Prostate gland (tissue), 2 donors: Measurements from ENCODE around the gene EIF4G2. TPM values are rescaled to one million over a fixed set of nuclear protein-coding genes. Genes with fewer than 3 reads are reported as not detected.

Experiments used
- DNase-seq: peaks from one replicate; pipeline ENCODE4 v3.0.0-alpha.2; 2019; ENCODE audit warnings: low spot score
- H3K27ac ChIP-seq, 2 donors: fragments of 200-600 bp; sonication (generic); 2 replicates each; pipeline ENCODE4 v1.5.1; 2017 to 2019
- H3K27me3 ChIP-seq: fragments of 200-600 bp; sonication (generic); replicated peaks from 2 replicates; pipeline ENCODE4 v1.5.1; 2019; ENCODE audit not compliant: insufficient read depth
- H3K36me3 ChIP-seq, 2 donors: fragments of 200-600 bp; sonication (generic); 1 replicate in 1 of 2; 2 replicates in 1 of 2; pipeline versions ENCODE4 v1.5.1 to v1.8.1; 2017 to 2019
- H3K4me1 ChIP-seq: fragments of 200-600 bp; sonication (generic); replicated peaks from 2 replicates; pipeline ENCODE4 v1.5.1; 2019
- H3K4me3 ChIP-seq, 2 donors: fragments of 200-600 bp; sonication (generic); 2 replicates each; pipeline ENCODE4 v1.5.1; 2017 to 2019
- H3K9me3 ChIP-seq: fragments of 200-600 bp; sonication (generic); 2 replicates; pipeline ENCODE4 v1.5.1; 2017
- CTCF ChIP-seq, 4 experiments: fragments of 200-600 bp in 2 of 4; fragments of 450-650 bp in 2 of 4; sonication (generic) in 2 of 4; IDR thresholded peaks; 1 replicate in 3 of 4; 2 replicates in 1 of 4; pipeline ENCODE4 v1.5.1; 2016 to 2019; ENCODE audit warnings: antibody characterized with exemption in 4 of 4, mild to moderate bottlenecking in 2 of 4, moderate library complexity in 2 of 4
- POLR2A ChIP-seq: fragments of 450-650 bp; IDR thresholded peaks from one replicate; pipeline ENCODE4 v1.6.1; 2016; ENCODE audit warnings: antibody characterized with exemption, mild to moderate bottlenecking
- POLR2AphosphoS5 ChIP-seq: sonication (generic); formaldehyde crosslinking; IDR thresholded peaks from one replicate; pipeline ENCODE4 v1.6.1; 2017; ENCODE audit warnings: antibody characterized with exemption
- WGBS: methylation state at CpG from one replicate; pipeline ENCODE4 v1.1.5; 2018; 5-methylcytosine and 5-hydroxymethylcytosine counted together
- intact Hi-C: fragments of 100-400 bp; cut with DNase I; formaldehyde crosslinking; loops from one replicate; pipeline ENCODE4 v1.14.2; 2022
- total RNA-seq, 2 donors: library from RNA; depleted of rRNA; stranded (reverse); fragments of >200 nt; gene quantifications; one replicate each; pipeline ENCODE4 v1.1.0, GENCODE V29; 2016

The EIF4G2 gene
- total RNA-seq, 2 donors from 2014 or later = 382 to 500 TPM

- Histone ChIP-seq H3K27ac (peak overlapping the region in 1 of 2 donors; percentile 4), H3K4me1 (no peaks in the 10 kb centered on the region), H3K9me3 (no peaks in the 10 kb centered on the region), H3K27me3 (no peaks in the 10 kb centered on the region), H3K36me3 (peaks cover 8 to 19% of the 10 kb centered on the region in 2 donors), H3K4me3 (no peak overlapping the region)
- intact Hi-C loops = no loop called here
- 71% methylated on average over 13 of the region's 13 CpGs for WGBS
- no peak for DNase-seq
- no peak for TF ChIP-seq CTCF (IDR thresholded peaks at IDR 0.05)
- TF ChIP-seq POLR2A = no peak
- TF ChIP-seq POLR2AphosphoS5 = no peak
Measured at GRCh38 chr11:10778217-10778970, 30.3 kb downstream of the EIF4G2 start.

GRCh38 chr11:10777806-10778205, 30.9 kb downstream of the EIF4G2 start:
- 53% methylated on average over 6 of the region's 6 CpGs for WGBS
- H3K27me3 ChIP-seq = no peaks in the 10 kb centered on the region
- H3K27ac ChIP-seq = peak overlapping the region in 1 of 2 donors; percentile 4
- no peaks in the 10 kb centered on the region for H3K9me3 ChIP-seq
- no peak overlapping the region for H3K4me3 ChIP-seq
- DNase-seq = no peak
- H3K36me3 ChIP-seq = peaks cover 8 to 23% of the 10 kb centered on the region in 2 donors
- intact Hi-C loops = no loop called here
- TF ChIP-seq POLR2AphosphoS5 (no peak), CTCF (IDR thresholded peaks at IDR 0.05) (no peak), POLR2A (no peak)
- H3K4me1 ChIP-seq = no peaks in the 10 kb centered on the region

- no peaks in the 10 kb centered on the region for H3K4me1 ChIP-seq
- no peaks in the 10 kb centered on the region for H3K27me3 ChIP-seq
- 54% methylated on average over 3 of the region's 3 CpGs for WGBS
- no peak for TF ChIP-seq CTCF (IDR thresholded peaks at IDR 0.05)
- TF ChIP-seq POLR2AphosphoS5 = no peak
- no peak for TF ChIP-seq POLR2A
- no peak overlapping the region for H3K4me3 ChIP-seq
- DNase-seq = no peak
- peaks cover 8 to 23% of the 10 kb centered on the region in 2 donors for H3K36me3 ChIP-seq
- no peak overlapping the region for H3K27ac ChIP-seq
- no peaks in the 10 kb centered on the region for H3K9me3 ChIP-seq
- intact Hi-C loops = no loop called here
Measured at GRCh38 chr11:10777393-10777793, 31.3 kb downstream of the EIF4G2 start.

GRCh38 chr11:10774811-10775210, 33.9 kb downstream of the EIF4G2 start:
- DNase-seq = no peak
- intact Hi-C loops = no loop called here
- Histone ChIP-seq H3K9me3 (no peaks in the 10 kb centered on the region), H3K27me3 (no peaks in the 10 kb centered on the region), H3K36me3 (peaks cover 8 to 23% of the 10 kb centered on the region in 2 donors), H3K4me1 (no peaks in the 10 kb centered on the region), H3K27ac (no peak overlapping the region), H3K4me3 (no peak overlapping the region)
- TF ChIP-seq POLR2AphosphoS5 (no peak), POLR2A (no peak), CTCF (IDR thresholded peaks at IDR 0.05) (no peak)
- 76% methylated on average over 2 of the region's 2 CpGs for WGBS

GRCh38 chr11:10771457-10771856, 37.3 kb downstream of the EIF4G2 start:
- intact Hi-C loops = no loop called here
- H3K9me3 ChIP-seq = no peaks in the 10 kb centered on the region
- H3K4me3 ChIP-seq = no peak overlapping the region
- WGBS = 89% methylated on average over 1 of the region's 1 CpG
- H3K4me1 ChIP-seq = no peaks in the 10 kb centered on the region
- TF ChIP-seq POLR2AphosphoS5 (no peak), CTCF (IDR thresholded peaks at IDR 0.05) (no peak), POLR2A (no peak)
- H3K27me3 ChIP-seq = no peaks in the 10 kb centered on the region
- no peak for DNase-seq
- H3K36me3 ChIP-seq = peaks cover 4 to 23% of the 10 kb centered on the region in 2 donors
- H3K27ac ChIP-seq = no peak overlapping the region
